OCI-LY1 (cell line): ENCODE measurements around the gene KIRREL3.

Source experiments
- H2AFZ ChIP-seq: fragments of 200-600 bp; sonication (generic), shearing (Covaris generic); 2 replicates; pipeline ENCODE4 v1.6.0; 2014; ENCODE audit warnings: antibody characterized with exemption, mild to moderate bottlenecking, low read length
- H3F3A ChIP-seq: fragments of 200-600 bp; sonication (generic), shearing (Covaris generic); 2 replicates; pipeline ENCODE4 v1.6.0; 2014; ENCODE audit warnings: mild to moderate bottlenecking, antibody characterized with exemption, low read length, moderate library complexity; ENCODE audit not compliant: insufficient read depth
- H3K27ac ChIP-seq: fragments of 200-600 bp; sonication (generic); 2 replicates; pipeline ENCODE4 v1.5.1; 2014; ENCODE audit warnings: low read length, mixed run types, mild to moderate bottlenecking, low read depth; ENCODE audit not compliant: poor library complexity, severe bottlenecking
- H3K27me3 ChIP-seq: fragments of 200-600 bp; sonication (generic); 2 replicates; pipeline ENCODE4 v1.6.0; 2014; ENCODE audit warnings: antibody characterized with exemption, mild to moderate bottlenecking, low read length, moderate library complexity; ENCODE audit not compliant: insufficient read depth
- H3K36me3 ChIP-seq: fragments of 200-600 bp; sonication (generic); 2 replicates; pipeline ENCODE4 v1.6.1; 2014; ENCODE audit warnings: mild to moderate bottlenecking, antibody characterized with exemption, low read length, moderate library complexity, mixed read lengths; ENCODE audit not compliant: insufficient read depth
- H3K4me1 ChIP-seq: fragments of 200-600 bp; sonication (generic); 2 replicates; pipeline ENCODE4 v1.5.1; 2014; ENCODE audit warnings: mild to moderate bottlenecking, low read length, moderate library complexity; ENCODE audit not compliant: insufficient read depth, severe bottlenecking
- H3K4me2 ChIP-seq: fragments of 200-600 bp; sonication (generic), shearing (Covaris generic); 2 replicates; pipeline ENCODE4 v1.6.1; 2014; ENCODE audit warnings: low read length
- H3K4me3 ChIP-seq: fragments of 200-600 bp; sonication (generic); 2 replicates; pipeline ENCODE4 v1.5.1; 2014; ENCODE audit warnings: low read length, low read depth, mild to moderate bottlenecking, mixed read lengths; ENCODE audit not compliant: poor library complexity, severe bottlenecking
- H3K79me2 ChIP-seq: fragments of 200-600 bp; shearing (Covaris generic); 2 replicates; pipeline ENCODE4 v1.6.1; 2016; ENCODE audit warnings: mixed run types, low read length, mixed read lengths; ENCODE audit not compliant: insufficient read depth
- H3K9ac ChIP-seq: fragments of 200-600 bp; sonication (generic), shearing (Covaris generic); 2 replicates; pipeline ENCODE4 v1.6.1; 2014; ENCODE audit warnings: mild to moderate bottlenecking, low read length, mixed read lengths
- H3K9me2 ChIP-seq: fragments of 200-600 bp; sonication (generic), shearing (Covaris generic); 2 replicates; pipeline ENCODE4 v1.6.1; 2014; ENCODE audit warnings: low read depth, mild to moderate bottlenecking, low read length, mixed read lengths
- H3K9me3 ChIP-seq: fragments of 200-600 bp; shearing (Covaris generic); 2 replicates; pipeline ENCODE4 v1.6.1; 2014; ENCODE audit warnings: low read length, mixed read lengths
- H4K20me1 ChIP-seq: fragments of 200-600 bp; sonication (generic), shearing (Covaris generic); 2 replicates; pipeline ENCODE4 v1.6.0; 2016; ENCODE audit warnings: mild to moderate bottlenecking, low read length; ENCODE audit not compliant: insufficient read depth
- CTCF ChIP-seq: fragments of 200-600 bp; sonication (generic), shearing (Covaris generic); IDR thresholded peaks from 2 replicates; pipeline ENCODE4 v1.5.1; 2017; ENCODE audit warnings: mild to moderate bottlenecking, antibody characterized with exemption, low read length, moderate library complexity, mixed read lengths
- EZH2 ChIP-seq: fragments of 200-600 bp; sonication (generic), shearing (Covaris generic); IDR thresholded peaks from 2 replicates; pipeline ENCODE4 v1.8.0; 2017; ENCODE audit warnings: borderline replicate concordance, mixed run types, mild to moderate bottlenecking, antibody characterized with exemption, low read length, moderate library complexity, mixed read lengths

The KIRREL3 gene

GRCh38 chr11:126491092-126491491, 509.5 kb downstream of the KIRREL3 start:
- H3K36me3 ChIP-seq, result no peaks in the 10 kb centered on the region
- H3K4me3 ChIP-seq, result no peak overlapping the region
- H4K20me1 ChIP-seq, result no peaks in the 10 kb centered on the region
- H3K4me1 ChIP-seq, result no peaks in the 10 kb centered on the region
- H3K9me3 ChIP-seq, result no peaks in the 10 kb centered on the region
- H3K27me3 ChIP-seq, result no peaks in the 10 kb centered on the region
- H3K27ac ChIP-seq, result no peak overlapping the region
- H3K4me2 ChIP-seq, result no peak overlapping the region
- H3K9ac ChIP-seq, result no peak overlapping the region
- no peak for TF ChIP-seq EZH2
- no peak for TF ChIP-seq CTCF
- H3F3A ChIP-seq, result no peaks in the 10 kb centered on the region
- no peak overlapping the region for H2AFZ ChIP-seq
- H3K9me2 ChIP-seq, result no peaks in the 10 kb centered on the region
- no peaks in the 10 kb centered on the region for H3K79me2 ChIP-seq

GRCh38 chr11:126489836-126490660, 510.5 kb downstream of the KIRREL3 start:
- no peak for TF ChIP-seq EZH2
- no peak for TF ChIP-seq CTCF
- Histone ChIP-seq H3K9me3 (no peaks in the 10 kb centered on the region), H2AFZ (no peak overlapping the region), H3K9me2 (no peaks in the 10 kb centered on the region), H3K27ac (no peak overlapping the region), H3K4me3 (no peak overlapping the region), H3K36me3 (no peaks in the 10 kb centered on the region), H3K4me1 (peaks cover 1% of the 10 kb centered on the region), H4K20me1 (no peaks in the 10 kb centered on the region), H3F3A (no peaks in the 10 kb centered on the region), H3K79me2 (no peaks in the 10 kb centered on the region), H3K27me3 (no peaks in the 10 kb centered on the region), H3K9ac (no peak overlapping the region), H3K4me2 (no peak overlapping the region)

- H3K79me2 ChIP-seq, result no peaks in the 10 kb centered on the region
- H3K4me2 ChIP-seq, result no peak overlapping the region
- no peak for TF ChIP-seq EZH2
- no peak for TF ChIP-seq CTCF
- H3K36me3 ChIP-seq, result no peaks in the 10 kb centered on the region
- no peaks in the 10 kb centered on the region for H4K20me1 ChIP-seq
- H3K4me1 ChIP-seq, result peaks cover 3% of the 10 kb centered on the region
- H2AFZ ChIP-seq, result no peak overlapping the region
- H3F3A ChIP-seq, result no peaks in the 10 kb centered on the region
- H3K9me3 ChIP-seq, result no peaks in the 10 kb centered on the region
- H3K27me3 ChIP-seq, result no peaks in the 10 kb centered on the region
- H3K4me3 ChIP-seq, result no peak overlapping the region
- no peaks in the 10 kb centered on the region for H3K9me2 ChIP-seq
- no peak overlapping the region for H3K9ac ChIP-seq
- H3K27ac ChIP-seq, result no peak overlapping the region
Measured at GRCh38 chr11:126488591-126489370, 511.8 kb downstream of the KIRREL3 start.
